Stimulated activated CD8-positive, alpha-beta memory T cell treated with anti-CD3 and anti-CD28 coated beads, Interleukin-15, amount 100 ng/mL, for 48 hours (primary cell): ENCODE data around the gene KRTAP16-1.

ENCODE experiments used
- DNase-seq, 2 donors: peaks; one replicate each; pipeline ENCODE4 v3.0.0-alpha.2; 2020; ENCODE audit warnings: low read depth in 2 of 2

Gene KRTAP16-1

GRCh38 chr17:41329279-41329948 is 20.3 kb upstream of the KRTAP16-1 start:
- no peak for DNase-seq

- DNase-seq, result no peak
Observed at GRCh38 chr17:41328207-41328606, 19.1 kb upstream of the KRTAP16-1 start.

- DNase-seq, result no peak
Observed at GRCh38 chr17:41327411-41328120, 18.5 kb upstream of the KRTAP16-1 start.

- DNase-seq, result no peak
Observed at GRCh38 chr17:41326173-41327145, 17.4 kb upstream of the KRTAP16-1 start.

GRCh38 chr17:41325611-41326010 is 16.5 kb upstream of the KRTAP16-1 start:
- no peak for DNase-seq

GRCh38 chr17:41325126-41325525 is 16.0 kb upstream of the KRTAP16-1 start:
- no peak for DNase-seq

- DNase-seq, result no peak
Observed at GRCh38 chr17:41324180-41325075, 15.3 kb upstream of the KRTAP16-1 start.

- DNase-seq, result no peak
Observed at GRCh38 chr17:41322903-41323895, 14.1 kb upstream of the KRTAP16-1 start.

GRCh38 chr17:41322094-41322902 is 13.2 kb upstream of the KRTAP16-1 start:
- DNase-seq, result no peak

- DNase-seq, result no peak
Observed at GRCh38 chr17:41318231-41318630, 9.1 kb upstream of the KRTAP16-1 start.

- DNase-seq, result no peak
Observed at GRCh38 chr17:41315814-41316445, 6.8 kb upstream of the KRTAP16-1 start.

GRCh38 chr17:41315204-41315794 is 6.2 kb upstream of the KRTAP16-1 start, which contains the start of gene KRTAP17-1:
KRTAP17-1 (minus strand) TSS chr17:41315710; CDS start chr17:41315650, 60 bp downstream.
- DNase-seq, result no peak

- no peak for DNase-seq
Observed at GRCh38 chr17:41311111-41311510, 2.0 kb upstream of the KRTAP16-1 start.

GRCh38 chr17:41308251-41308917 is 725 bp downstream of the KRTAP16-1 start:
- DNase-seq, result peak; percentile 31 to 32

GRCh38 chr17:41307647-41308046 is 1.5 kb downstream of the KRTAP16-1 start:
- no peak for DNase-seq

- no peak for DNase-seq
Observed at GRCh38 chr17:41304091-41304490, 5.0 kb downstream of the KRTAP16-1 start.

GRCh38 chr17:41302981-41303380 is 6.1 kb downstream of the KRTAP16-1 start:
- no peak for DNase-seq
